Measurements from ENCODE around the gene IL23R.

DNA sequence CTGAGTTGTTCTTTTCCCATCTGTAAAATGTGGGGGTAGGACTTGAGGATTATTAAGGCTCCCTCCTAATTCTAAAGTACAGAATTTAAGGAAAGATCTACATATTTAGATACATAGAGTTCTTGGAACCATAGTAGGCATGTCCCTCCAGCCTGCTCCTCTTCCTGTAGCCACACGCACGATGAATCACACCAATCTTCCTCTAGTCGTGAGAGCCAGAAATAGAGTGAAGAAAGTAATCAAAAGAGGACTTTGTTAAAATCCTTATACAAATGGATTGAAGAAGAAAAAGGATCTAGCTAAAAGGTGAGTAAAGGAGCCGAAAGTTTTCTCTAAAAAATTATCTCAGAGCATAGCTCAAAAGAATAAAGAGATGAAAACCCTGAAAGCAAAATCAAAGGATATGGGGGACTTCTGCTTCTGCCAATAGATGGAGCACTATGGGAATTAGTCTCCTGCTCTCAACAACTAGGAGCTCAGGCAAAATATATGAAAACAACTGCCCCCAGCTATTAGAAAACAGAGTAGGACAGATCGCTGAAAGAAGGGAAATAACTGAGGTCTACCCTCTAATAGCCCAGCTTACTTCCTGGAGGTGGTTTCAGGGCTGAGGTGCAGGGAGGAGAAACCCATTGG, 40.0 kb upstream of the IL23R start:
- TF ChIP-seq POLR2AphosphoS5 (IDR thresholded peaks at IDR 0.05; ENCODE audit: low read depth, low read length) (no peak), EZH2 (IDR thresholded peaks at IDR 0.05; ENCODE audit: low read depth, low read length, severe bottlenecking) (no peak), CREB1 (IDR thresholded peaks at IDR 0.05) (no peak), JUN (IDR thresholded peaks at IDR 0.05; ENCODE audit: low read depth, low read length) (no peak)

Measured in H1 (cell line).